Small intestine (tissue), 7 donors: ENCODE data around the gene KCTD10. TPM values are rescaled to one million over a fixed set of nuclear protein-coding genes. Genes with fewer than 3 reads are reported as not detected.

Experiments used
- DNase-seq, 2 donors: peaks; one replicate each; pipeline versions ENCODE4 v3.0.0 to v3.0.0-alpha.2; 2013
- FAIRE-seq: peaks from 2 replicates; lab custom pipeline; 2012; peaks lifted over from hg19 to GRCh38; lab: Jason Lieb, UNC
- H3K27ac ChIP-seq, 3 donors: one replicate each; pipeline ENCODE4 v1.5.1; 2013; ENCODE audit warnings: low read length in 2 of 3, mild to moderate bottlenecking in 2 of 3, control low read depth in 1 of 3, inconsistent platforms in 1 of 3, low read depth in 1 of 3, moderate library complexity in 1 of 3
- H3K27me3 ChIP-seq, 3 donors: one replicate each; pipeline ENCODE4 v1.6.1; 2013; ENCODE audit warnings: low read length in 3 of 3, inconsistent platforms in 1 of 3; ENCODE audit not compliant: control insufficient read depth in 3 of 3, insufficient read depth in 3 of 3
- H3K36me3 ChIP-seq, 3 donors: one replicate each; pipeline ENCODE4 v1.6.1; 2013; ENCODE audit warnings: low read length in 3 of 3, inconsistent platforms in 1 of 3, low read depth in 1 of 3, mild to moderate bottlenecking in 1 of 3, moderate library complexity in 1 of 3; ENCODE audit not compliant: control insufficient read depth in 3 of 3, insufficient read depth in 2 of 3
- H3K4me1 ChIP-seq, 3 donors: one replicate each; pipeline ENCODE4 v1.6.1; 2013; ENCODE audit warnings: low read length in 2 of 3, inconsistent platforms in 1 of 3, low read depth in 1 of 3, mild to moderate bottlenecking in 1 of 3, moderate library complexity in 1 of 3; ENCODE audit not compliant: control insufficient read depth in 3 of 3, insufficient read depth in 2 of 3
- H3K4me3 ChIP-seq, 3 donors: one replicate each; pipeline ENCODE4 v1.5.1; 2013; ENCODE audit warnings: low read length in 3 of 3, control low read depth in 1 of 3, inconsistent platforms in 1 of 3, low read depth in 1 of 3, mild to moderate bottlenecking in 1 of 3, moderate library complexity in 1 of 3
- H3K9me3 ChIP-seq, 2 donors: one replicate each; pipeline ENCODE4 v1.6.1; 2013; ENCODE audit warnings: low read depth in 1 of 2, low read length in 1 of 2; ENCODE audit not compliant: control insufficient read depth in 2 of 2, insufficient read depth in 1 of 2
- WGBS, 3 donors: extraction: QIAGEN DNeasy Blood & Tissue Kit; methylation state at CpG; one replicate each; pipeline ENCODE4 v1.1.7; 2013; 5-methylcytosine and 5-hydroxymethylcytosine counted together
- polyA plus RNA-seq, 4 donors: library from polyadenylated mRNA; stranded (reverse) in 3 of 4; unstranded in 1 of 4; fragments of 200-250 nt in 3 of 4; fragments of 120-200 nt in 1 of 4; gene quantifications; one replicate each; pipeline versions ENCODE4 v1.2.1 to v1.2.3, GENCODE V29; 2013
- donor health status: healthy with polysubstance abuse.
- donor health status: control.
- donor health status: control.
- donor health status: Bipolar disorder and iron deficiency.
- donor health status: healthy.

Gene KCTD10
- polyA plus RNA-seq, 4 donors = 14.3 to 28.4 (median 19.0) TPM

DNA sequence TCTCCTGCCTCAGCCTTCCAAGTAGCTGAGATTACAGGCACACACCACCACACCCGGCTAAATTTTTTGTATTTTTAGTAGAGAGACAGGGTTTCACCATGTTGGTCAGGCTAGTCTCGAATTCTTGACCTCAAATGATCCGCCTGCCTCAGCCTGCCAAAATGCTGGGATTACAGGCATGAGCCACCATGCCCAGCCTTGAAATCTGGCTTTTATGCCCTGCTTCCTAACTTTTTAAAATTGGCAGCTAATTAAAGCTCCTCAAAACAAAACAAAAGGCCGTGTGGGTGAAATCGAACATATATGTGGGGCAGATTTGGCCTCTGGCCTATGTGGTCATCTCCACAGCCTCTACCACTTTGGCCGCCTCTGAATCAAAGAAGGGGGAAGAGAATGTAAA lies 37.9 kb downstream of the KCTD10 start:
- no peaks in the 10 kb centered on the region for H3K9me3 ChIP-seq
- H3K27ac ChIP-seq = no peak overlapping the region
- H3K36me3 ChIP-seq = peaks cover 0 to 5% (median 0%) of the 10 kb centered on the region in 3 donors
- no peak overlapping the region for H3K4me3 ChIP-seq
- no peaks in the 10 kb centered on the region for H3K27me3 ChIP-seq
- FAIRE-seq (no peak), DNase-seq (no peak)
- WGBS, 3 donors = 85 to 89% (median 86%) methylated on average over 6 of the region's 6 CpGs
- no peaks in the 10 kb centered on the region for H3K4me1 ChIP-seq

DNA sequence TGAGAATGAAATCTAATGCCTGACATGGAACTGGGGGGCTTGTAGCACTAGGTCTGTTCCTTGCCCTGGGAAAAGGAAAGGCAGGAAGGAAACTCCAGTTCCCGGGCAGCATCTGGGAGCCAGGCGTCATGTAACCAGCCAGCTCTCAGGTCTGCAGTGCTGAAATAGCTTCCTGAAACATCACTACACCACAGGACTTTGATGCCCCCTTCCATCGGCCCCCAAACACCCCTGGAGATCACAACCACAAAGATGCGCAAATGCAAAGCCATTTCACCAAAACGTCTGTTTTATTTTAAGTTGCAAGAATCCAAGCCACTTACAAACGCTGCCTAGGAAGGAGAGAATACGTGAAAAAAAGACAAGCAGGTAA lies 40.9 kb downstream of the KCTD10 start:
- Histone ChIP-seq H3K36me3 (peaks cover 0 to 2% (median 0%) of the 10 kb centered on the region in 3 donors), H3K27ac (no peak overlapping the region), H3K9me3 (no peaks in the 10 kb centered on the region), H3K27me3 (no peaks in the 10 kb centered on the region), H3K4me1 (peaks cover 0 to 2% (median 0%) of the 10 kb centered on the region in 3 donors), H3K4me3 (no peak overlapping the region)
- DNase-seq (no peak), FAIRE-seq (no peak)
- 61 to 76% (median 72%) methylated on average over 7 of the region's 7 CpGs for WGBS, 3 donors

DNA sequence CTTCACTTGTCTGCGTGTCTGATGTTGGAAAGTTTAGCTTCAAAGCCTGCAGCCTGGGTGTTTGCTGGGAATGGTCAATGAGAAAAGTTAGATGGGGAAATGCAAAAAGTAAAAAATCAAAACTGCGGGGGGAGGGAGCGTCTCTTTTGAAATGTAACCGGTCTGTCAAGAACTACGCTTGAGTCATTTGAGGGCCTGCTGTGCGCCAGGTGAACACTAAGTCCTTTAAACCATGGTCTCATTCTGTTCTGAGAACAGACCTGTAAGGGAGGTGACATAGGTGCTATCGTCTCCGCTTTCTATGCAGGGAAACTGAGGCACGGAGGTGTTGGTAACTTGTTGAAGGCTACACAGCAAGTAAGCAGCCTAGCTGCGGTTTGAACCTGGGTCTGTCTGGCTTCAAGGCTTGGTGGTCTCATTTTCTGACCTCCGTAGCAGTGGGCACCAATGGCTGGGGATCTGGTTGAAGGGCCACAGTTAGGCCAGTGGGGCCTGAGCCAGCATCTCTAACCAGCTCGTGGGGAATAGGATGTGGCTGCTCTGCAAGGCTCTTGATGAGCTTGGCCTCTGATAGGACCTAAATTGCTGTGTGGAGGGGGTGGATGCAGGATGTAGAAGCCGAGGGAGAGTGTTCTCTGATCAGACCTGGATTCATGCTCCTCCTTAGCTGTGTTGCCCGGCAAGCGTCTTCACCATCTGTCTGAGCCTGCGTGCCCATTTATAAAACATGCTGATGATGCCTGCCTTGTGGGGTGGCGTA lies 41.5 kb downstream of the KCTD10 start:
- FAIRE-seq = no peak
- Histone ChIP-seq H3K36me3 (peaks cover 0 to 2% (median 0%) of the 10 kb centered on the region in 3 donors), H3K4me1 (peaks cover 0 to 2% (median 0%) of the 10 kb centered on the region in 3 donors), H3K4me3 (no peak overlapping the region), H3K9me3 (no peaks in the 10 kb centered on the region), H3K27me3 (no peaks in the 10 kb centered on the region), H3K27ac (no peak overlapping the region)
- no peak for DNase-seq
- 79 to 84% (median 81%) methylated on average over 17 of the region's 17 CpGs for WGBS, 3 donors

- H3K4me3 ChIP-seq = no peak overlapping the region
- 78 to 82% (median 82%) methylated on average over 7 of the region's 7 CpGs for WGBS, 3 donors
- H3K27ac ChIP-seq = no peak overlapping the region
- peaks cover 0 to 5% of the 10 kb centered on the region in 2 donors for H3K9me3 ChIP-seq
- no peak for FAIRE-seq
- no peak for DNase-seq
- peaks cover 0 to 2% (median 0%) of the 10 kb centered on the region in 3 donors for H3K4me1 ChIP-seq
- H3K27me3 ChIP-seq = no peaks in the 10 kb centered on the region
- H3K36me3 ChIP-seq = peaks cover 0 to 2% (median 0%) of the 10 kb centered on the region in 3 donors
These were observed 42.5 kb downstream of the KCTD10 start for GRCh38 chr12:109434582-109434981.

GRCh38 chr12:109433618-109434017 lies 43.5 kb downstream of the KCTD10 start:
- DNase-seq (no peak), FAIRE-seq (no peak)
- Histone ChIP-seq H3K36me3 (peaks cover 0 to 2% (median 0%) of the 10 kb centered on the region in 3 donors), H3K4me1 (peaks cover 0 to 2% (median 0%) of the 10 kb centered on the region in 3 donors), H3K9me3 (peaks cover 0 to 7% of the 10 kb centered on the region in 2 donors), H3K27me3 (no peaks in the 10 kb centered on the region), H3K4me3 (no peak overlapping the region), H3K27ac (no peak overlapping the region)
- WGBS, 3 donors = 71 to 86% (median 78%) methylated on average over 4 of the region's 4 CpGs

DNA sequence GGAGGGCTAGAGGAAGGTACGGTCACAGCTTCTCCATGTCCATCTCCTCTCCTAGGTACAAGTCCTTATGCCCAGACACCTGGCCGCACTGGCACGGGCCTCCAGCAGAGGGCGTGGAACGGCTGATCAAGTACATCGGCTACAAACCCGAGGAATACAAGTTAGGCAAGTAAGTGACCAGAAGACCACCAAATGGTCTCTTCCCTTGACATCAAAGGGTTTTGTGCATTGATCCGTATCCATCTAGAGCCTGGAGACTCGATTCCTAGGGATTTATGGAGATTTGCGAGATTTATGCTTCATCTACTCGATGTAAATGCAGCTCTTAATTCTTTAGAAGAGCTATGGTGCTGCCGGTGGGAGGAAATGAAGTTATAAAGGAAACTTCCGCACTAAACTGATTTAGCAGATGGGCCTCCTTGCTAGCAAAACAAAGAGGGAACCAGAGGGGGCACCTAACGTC lies 44.2 kb downstream of the KCTD10 start:
- Histone ChIP-seq H3K36me3 (peaks cover 0 to 2% (median 0%) of the 10 kb centered on the region in 3 donors), H3K9me3 (peaks cover 0 to 7% of the 10 kb centered on the region in 2 donors), H3K4me1 (peaks cover 0 to 2% (median 0%) of the 10 kb centered on the region in 3 donors), H3K27me3 (no peaks in the 10 kb centered on the region), H3K4me3 (no peak overlapping the region), H3K27ac (no peak overlapping the region)
- no peak for FAIRE-seq
- 20 to 32% (median 26%) methylated on average over 14 of the region's 14 CpGs for WGBS, 3 donors
- DNase-seq = peak; percentile 73 to 82

GRCh38 chr12:109432431-109432830 lies 44.7 kb downstream of the KCTD10 start:
- DNase-seq (no peak), FAIRE-seq (no peak)
- Histone ChIP-seq H3K9me3 (peaks cover 0 to 7% of the 10 kb centered on the region in 2 donors), H3K4me1 (peaks cover 0 to 2% (median 0%) of the 10 kb centered on the region in 3 donors), H3K27me3 (no peaks in the 10 kb centered on the region), H3K4me3 (no peak overlapping the region), H3K36me3 (peaks cover 0 to 2% (median 0%) of the 10 kb centered on the region in 3 donors), H3K27ac (no peak overlapping the region)
- 46 to 73% (median 58%) methylated on average over 6 of the region's 6 CpGs for WGBS, 3 donors

- no peaks in the 10 kb centered on the region for H3K27me3 ChIP-seq
- no peak overlapping the region for H3K4me3 ChIP-seq
- FAIRE-seq (no peak), DNase-seq (no peak)
- H3K4me1 ChIP-seq = peaks cover 0 to 2% (median 0%) of the 10 kb centered on the region in 3 donors
- no peaks in the 10 kb centered on the region for H3K36me3 ChIP-seq
- 90% methylated on average over 6 of the region's 6 CpGs for WGBS, 3 donors
- no peak overlapping the region for H3K27ac ChIP-seq
- H3K9me3 ChIP-seq = peaks cover 0 to 7% of the 10 kb centered on the region in 2 donors
These were observed 46.9 kb downstream of the KCTD10 start for GRCh38 chr12:109430244-109430643.
